Lower leg skin (tissue), 3 donors: ENCODE data around the gene USP11.

ENCODE experiments used
- POLR2A ChIP-seq, 2 donors: fragments of 450-650 bp; IDR thresholded peaks; one replicate each; pipeline ENCODE4 v1.6.1; 2016 to 2017; ENCODE audit warnings: antibody characterized with exemption in 2 of 2, mild to moderate bottlenecking in 1 of 2, moderate library complexity in 1 of 2
- TF ChIP-seq, protein P1 (sequence below), 3 donors: fragments of 450-650 bp; IDR thresholded peaks; one replicate each; pipeline ENCODE4 v1.5.1; 2016; ENCODE audit warnings: antibody characterized with exemption in 3 of 3, mild to moderate bottlenecking in 3 of 3, moderate library complexity in 2 of 3

DNA sequence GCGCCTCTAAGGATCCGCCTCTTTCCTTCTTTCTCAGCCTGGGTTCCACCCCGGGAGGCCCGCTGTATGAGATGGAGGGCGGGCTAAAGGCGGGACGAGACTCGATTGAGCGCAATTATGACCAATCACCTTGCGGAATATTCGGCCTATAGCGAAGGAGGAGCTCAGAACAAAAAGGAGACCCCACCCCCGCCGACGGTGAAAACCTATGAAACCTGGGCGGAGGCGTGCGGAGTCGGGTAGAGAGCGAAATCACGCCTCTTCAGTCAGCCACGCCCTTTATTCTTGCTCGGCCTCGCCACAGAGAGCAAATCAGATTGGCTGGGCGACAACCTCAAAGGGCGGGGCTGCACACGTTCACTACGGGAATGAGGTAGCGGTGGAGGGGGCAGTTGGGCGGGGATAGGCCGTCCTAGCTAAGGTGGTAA lies 14.9 kb upstream of the USP11 start:
- TF ChIP-seq, protein P1, sequence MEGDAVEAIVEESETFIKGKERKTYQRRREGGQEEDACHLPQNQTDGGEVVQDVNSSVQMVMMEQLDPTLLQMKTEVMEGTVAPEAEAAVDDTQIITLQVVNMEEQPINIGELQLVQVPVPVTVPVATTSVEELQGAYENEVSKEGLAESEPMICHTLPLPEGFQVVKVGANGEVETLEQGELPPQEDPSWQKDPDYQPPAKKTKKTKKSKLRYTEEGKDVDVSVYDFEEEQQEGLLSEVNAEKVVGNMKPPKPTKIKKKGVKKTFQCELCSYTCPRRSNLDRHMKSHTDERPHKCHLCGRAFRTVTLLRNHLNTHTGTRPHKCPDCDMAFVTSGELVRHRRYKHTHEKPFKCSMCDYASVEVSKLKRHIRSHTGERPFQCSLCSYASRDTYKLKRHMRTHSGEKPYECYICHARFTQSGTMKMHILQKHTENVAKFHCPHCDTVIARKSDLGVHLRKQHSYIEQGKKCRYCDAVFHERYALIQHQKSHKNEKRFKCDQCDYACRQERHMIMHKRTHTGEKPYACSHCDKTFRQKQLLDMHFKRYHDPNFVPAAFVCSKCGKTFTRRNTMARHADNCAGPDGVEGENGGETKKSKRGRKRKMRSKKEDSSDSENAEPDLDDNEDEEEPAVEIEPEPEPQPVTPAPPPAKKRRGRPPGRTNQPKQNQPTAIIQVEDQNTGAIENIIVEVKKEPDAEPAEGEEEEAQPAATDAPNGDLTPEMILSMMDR (IDR thresholded peaks at IDR 0.05): no peak
- TF ChIP-seq POLR2A (IDR thresholded peaks at IDR 0.05): no peak
